ENCODE data around the gene AMPD2.

AMPD2 gene

GRCh38 chr1:109618661-109619575, 719 bp upstream of the AMPD2 start:
- DNase-seq (ENCODE audit: low spot score) (no peak), ATAC-seq (ENCODE audit: low read depth) (no peak)
- TF ChIP-seq CTCF (IDR thresholded peaks at IDR 0.05; ENCODE audit: poor library complexity, severe bottlenecking): no peak
- Histone ChIP-seq H3K4me3 (ENCODE audit: severe bottlenecking) (peak overlapping the region; percentile 56), H3K9me3 (ENCODE audit: severe bottlenecking) (no peaks in the 10 kb centered on the region), H3K27me3 (ENCODE audit: insufficient read depth, poor library complexity, severe bottlenecking) (no peaks in the 10 kb centered on the region), H3K27ac (ENCODE audit: poor library complexity, severe bottlenecking) (peak overlapping the region; percentile 82), H3K4me1 (ENCODE audit: insufficient read depth, poor library complexity, severe bottlenecking) (peaks cover 5% of the 10 kb centered on the region), H3K36me3 (ENCODE audit: low read depth) (no peaks in the 10 kb centered on the region)

GRCh38 chr1:109620401-109620791, 759 bp downstream of the AMPD2 start:
- no peaks in the 10 kb centered on the region for H3K9me3 ChIP-seq (ENCODE audit: severe bottlenecking)
- ATAC-seq (ENCODE audit: low read depth) (peak; percentile 40), DNase-seq (ENCODE audit: low spot score) (no peak)
- H3K36me3 ChIP-seq (ENCODE audit: low read depth): no peaks in the 10 kb centered on the region
- peaks cover 5% of the 10 kb centered on the region for H3K4me1 ChIP-seq (ENCODE audit: insufficient read depth, poor library complexity, severe bottlenecking)
- TF ChIP-seq CTCF (IDR thresholded peaks at IDR 0.05; ENCODE audit: poor library complexity, severe bottlenecking): no peak
- peak overlapping the region; percentile 56 for H3K4me3 ChIP-seq (ENCODE audit: severe bottlenecking)
- no peaks in the 10 kb centered on the region for H3K27me3 ChIP-seq (ENCODE audit: insufficient read depth, poor library complexity, severe bottlenecking)
- H3K27ac ChIP-seq (ENCODE audit: poor library complexity, severe bottlenecking): peak overlapping the region; percentile 82

- Histone ChIP-seq H3K9me3 (ENCODE audit: severe bottlenecking) (no peaks in the 10 kb centered on the region), H3K27me3 (ENCODE audit: insufficient read depth, poor library complexity, severe bottlenecking) (no peaks in the 10 kb centered on the region), H3K4me1 (ENCODE audit: insufficient read depth, poor library complexity, severe bottlenecking) (peaks cover 5% of the 10 kb centered on the region), H3K27ac (ENCODE audit: poor library complexity, severe bottlenecking) (peak overlapping the region; percentile 82), H3K4me3 (ENCODE audit: severe bottlenecking) (peak overlapping the region; percentile 56), H3K36me3 (ENCODE audit: low read depth) (no peaks in the 10 kb centered on the region)
- no peak for TF ChIP-seq CTCF (IDR thresholded peaks at IDR 0.05; ENCODE audit: poor library complexity, severe bottlenecking)
- DNase-seq (ENCODE audit: low spot score): peak; percentile 95
- peak; percentile 80 for ATAC-seq (ENCODE audit: low read depth)
These were observed 1.2 kb downstream of the AMPD2 start for GRCh38 chr1:109620841-109621286.

- Histone ChIP-seq H3K27ac (ENCODE audit: poor library complexity, severe bottlenecking) (peak overlapping the region; percentile 82), H3K36me3 (ENCODE audit: low read depth) (no peaks in the 10 kb centered on the region), H3K4me3 (ENCODE audit: severe bottlenecking) (peak overlapping the region; percentile 56), H3K27me3 (ENCODE audit: insufficient read depth, poor library complexity, severe bottlenecking) (no peaks in the 10 kb centered on the region), H3K9me3 (ENCODE audit: severe bottlenecking) (no peaks in the 10 kb centered on the region), H3K4me1 (ENCODE audit: insufficient read depth, poor library complexity, severe bottlenecking) (peaks cover 5% of the 10 kb centered on the region)
- no peak for TF ChIP-seq CTCF (IDR thresholded peaks at IDR 0.05; ENCODE audit: poor library complexity, severe bottlenecking)
- ATAC-seq (ENCODE audit: low read depth): no peak
- DNase-seq (ENCODE audit: low spot score): no peak
These were observed 1.9 kb downstream of the AMPD2 start for GRCh38 chr1:109621379-109622136.

All from RWPE2 (cell line).